Activated T-helper 1 cell treated with Interleukin-2 at 50 U/mL for 16 hours (primary cell): ENCODE measurements around the gene PDE10A.

ENCODE experiments used
- DNase-seq: peaks from one replicate; pipeline ENCODE4 v3.0.0-alpha.2; 2020; ENCODE audit warnings: low read depth

The PDE10A gene

DNA sequence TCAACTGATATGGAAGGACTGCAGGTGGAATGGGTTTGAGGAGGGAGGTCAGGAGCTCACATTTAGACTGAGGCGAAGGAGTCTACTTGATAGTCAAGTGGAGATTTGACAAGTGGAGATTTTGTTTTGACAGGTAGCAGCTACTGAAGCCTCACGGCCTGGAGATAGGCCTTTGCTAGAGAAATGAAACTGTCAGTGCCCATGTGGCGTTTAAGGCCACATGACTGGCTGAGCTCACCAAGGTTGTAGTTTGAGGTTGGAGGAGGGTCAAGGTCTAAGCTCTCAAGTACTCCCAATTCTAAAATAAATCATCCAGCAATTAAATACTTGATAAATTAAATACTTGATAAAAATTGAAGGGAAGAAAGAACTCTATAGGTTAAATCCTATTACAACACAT, 273.5 kb downstream of the PDE10A start:
- no peak for DNase-seq

DNA sequence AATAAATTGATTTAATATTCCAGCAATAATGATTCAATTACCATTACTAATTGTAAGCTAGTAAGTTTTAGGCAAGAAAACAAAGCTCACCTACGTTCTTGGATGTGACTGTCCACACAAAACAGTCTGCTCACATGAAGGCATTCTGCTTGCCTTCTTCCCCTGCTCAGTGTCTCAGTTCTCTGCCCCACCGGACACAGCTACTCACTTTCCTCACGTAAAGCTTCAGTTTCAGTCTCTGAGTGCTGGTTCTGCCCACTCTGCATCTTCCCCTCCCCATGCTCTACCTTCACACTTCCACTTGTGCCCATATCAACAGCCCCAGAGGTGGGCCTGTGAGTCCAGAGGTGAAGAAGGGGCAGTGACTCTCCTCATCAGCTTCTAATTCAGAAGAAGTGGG, 279.7 kb downstream of the PDE10A start:
- no peak for DNase-seq

DNA sequence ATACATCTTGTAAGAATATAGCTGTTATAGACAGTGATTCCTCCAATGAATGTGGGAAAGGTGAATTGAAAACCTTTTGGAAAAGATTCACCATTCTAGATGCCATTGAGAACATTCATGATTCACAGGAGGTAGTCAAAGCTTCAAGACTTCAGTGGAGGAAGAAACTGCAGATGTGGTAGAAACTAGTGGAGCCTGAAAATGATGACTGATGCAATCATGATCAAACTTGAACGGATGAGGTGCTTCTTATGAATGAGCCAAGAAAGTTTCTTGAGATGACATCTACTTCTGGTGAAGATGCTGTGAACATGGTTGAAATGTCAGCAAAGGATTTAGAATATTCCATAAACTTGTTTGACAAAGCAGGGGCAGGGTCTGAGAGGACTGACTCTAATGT, 286.9 kb downstream of the PDE10A start:
- DNase-seq: no peak

DNA sequence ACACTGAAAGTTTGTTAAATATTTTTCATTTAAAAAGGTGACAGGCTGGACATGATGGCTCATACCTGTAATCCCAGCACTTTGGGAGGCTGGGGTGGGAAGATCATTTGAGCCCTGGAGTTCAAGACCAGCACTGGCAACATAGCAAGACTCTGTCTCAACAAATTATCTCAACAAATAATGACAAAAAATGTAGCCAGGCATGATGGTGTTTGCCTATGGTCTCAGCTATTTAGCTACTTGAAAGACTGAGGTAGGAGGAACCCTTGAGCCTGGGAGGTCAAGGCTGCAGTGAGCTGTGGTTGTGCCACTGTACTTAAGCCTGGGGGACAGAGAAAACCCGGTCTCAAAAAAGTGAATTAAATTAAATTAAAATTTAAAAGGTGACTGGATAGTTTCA, 297.7 kb downstream of the PDE10A start:
- DNase-seq: no peak

DNA sequence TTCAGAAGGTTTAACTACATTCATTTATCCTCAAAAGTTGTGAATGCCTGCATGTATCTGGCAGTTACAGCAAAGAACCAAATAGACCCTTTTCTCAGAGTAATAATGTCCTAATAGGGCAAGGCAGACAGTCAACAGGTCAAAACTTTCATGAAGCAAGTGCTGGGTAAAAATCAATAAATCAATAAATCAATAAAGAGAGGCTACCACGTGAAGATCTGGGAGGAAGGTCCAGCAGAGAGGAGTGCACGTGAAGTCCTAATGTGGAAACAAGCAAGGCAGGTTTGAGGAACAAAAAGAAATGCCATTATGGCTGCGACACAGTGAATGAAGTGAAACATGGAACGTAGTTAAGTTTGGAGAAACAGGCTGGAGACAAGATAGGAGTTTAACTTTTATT, 317.3 kb downstream of the PDE10A start:
- no peak for DNase-seq

DNA sequence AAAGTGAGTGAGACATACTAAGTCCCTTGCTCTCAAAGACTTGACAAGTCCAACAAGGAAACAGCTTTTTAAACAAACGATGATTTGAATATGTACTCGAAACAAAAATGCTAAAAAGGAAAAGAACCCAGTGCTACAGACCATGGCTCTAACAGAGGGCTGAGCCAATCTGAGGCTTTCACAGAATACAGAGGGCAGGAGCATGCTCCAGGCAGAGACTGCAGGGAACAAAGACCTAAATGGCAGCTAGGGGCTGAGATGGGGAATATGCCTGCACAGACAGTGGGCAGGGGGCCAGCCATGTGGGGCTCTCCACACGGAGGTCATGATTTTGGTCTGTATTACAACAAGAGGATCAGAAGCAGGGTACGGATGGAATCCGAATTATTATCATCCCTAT, 322.5 kb downstream of the PDE10A start:
- no peak for DNase-seq

DNA sequence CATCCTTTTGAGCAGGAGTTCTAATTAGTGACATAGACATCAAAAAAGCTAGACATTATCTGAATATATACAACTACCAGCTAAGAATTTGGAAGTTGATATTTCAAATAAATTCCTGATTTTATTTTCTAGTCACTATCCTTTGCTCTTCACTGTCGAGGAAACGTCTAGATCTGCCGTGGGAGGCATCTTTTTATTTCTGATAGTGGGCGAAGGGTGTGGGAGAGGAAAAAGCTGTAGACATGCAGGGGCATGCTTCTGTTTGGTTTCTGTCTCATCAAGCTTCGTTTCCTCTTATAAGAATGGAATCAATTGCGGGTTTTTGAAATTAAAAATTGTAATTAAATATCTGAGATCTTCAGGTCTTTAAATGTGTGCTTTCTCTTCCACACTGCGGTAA, 337.4 kb downstream of the PDE10A start:
- DNase-seq: no peak

DNA sequence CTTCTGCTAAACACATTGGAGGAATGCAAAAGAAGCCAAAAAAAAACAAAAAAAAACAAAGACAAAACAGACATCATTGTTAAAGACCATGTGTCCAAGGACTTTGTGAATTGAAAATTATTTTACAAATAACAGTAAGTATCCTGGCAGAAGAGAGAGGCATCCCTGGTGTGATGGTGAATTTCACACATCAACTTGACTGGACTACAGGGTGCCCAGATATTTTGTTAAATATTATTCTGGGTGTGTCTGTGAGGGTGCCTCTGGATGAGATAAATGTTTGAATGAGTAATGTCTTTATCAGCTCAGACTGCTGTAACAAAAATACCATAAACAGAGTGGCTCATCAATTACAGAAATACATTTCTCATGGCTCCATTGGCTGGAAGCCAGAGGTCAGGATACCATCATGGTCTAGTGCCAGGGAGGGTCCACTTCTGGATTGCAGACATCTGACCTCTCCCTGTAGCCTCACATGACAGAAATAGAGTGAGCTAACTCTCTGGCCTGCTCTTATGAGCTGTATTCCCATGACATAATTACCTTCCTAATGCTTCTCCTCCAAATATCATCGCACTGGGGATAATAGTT, 341.4 kb downstream of the PDE10A start:
- DNase-seq: no peak

DNA sequence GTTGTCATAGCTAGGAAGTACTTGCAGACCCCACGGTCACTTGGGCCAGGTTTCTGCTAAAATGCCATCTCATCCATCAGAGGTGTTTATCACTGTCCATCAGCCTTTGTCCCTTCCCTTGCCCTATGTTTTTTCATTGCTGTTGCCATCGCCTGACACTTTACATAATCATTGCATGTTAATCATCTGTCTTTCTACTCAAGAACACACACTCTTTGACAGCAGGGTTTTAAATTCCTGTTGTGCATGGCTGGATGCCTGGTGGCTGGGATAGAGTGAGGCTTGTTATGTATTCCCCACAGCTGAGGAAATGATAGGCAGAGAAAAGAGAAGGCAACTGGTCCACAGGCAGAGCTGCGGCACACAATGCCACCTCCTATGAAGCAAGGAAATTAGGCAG, 341.9 kb downstream of the PDE10A start:
- no peak for DNase-seq

DNA sequence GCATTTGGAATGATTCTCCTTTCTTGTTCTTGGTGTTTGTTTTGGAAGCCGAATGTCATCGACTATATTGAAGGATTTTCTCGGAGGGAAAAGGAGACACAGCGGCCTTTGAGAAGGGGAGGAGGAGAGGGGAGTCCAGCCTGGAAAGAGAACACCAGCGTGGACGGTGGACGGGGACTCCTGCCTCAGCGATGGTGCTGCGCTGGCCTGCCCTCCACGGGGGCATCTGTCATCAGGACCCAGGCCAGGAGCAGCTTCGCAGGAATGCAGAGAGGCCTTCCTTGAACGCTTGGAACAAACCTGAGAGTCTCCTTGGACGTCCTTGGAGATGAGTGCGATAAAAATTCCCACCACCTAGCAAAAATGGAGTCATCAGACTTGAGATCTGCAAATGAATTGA, 345.3 kb downstream of the PDE10A start:
- no peak for DNase-seq

DNA sequence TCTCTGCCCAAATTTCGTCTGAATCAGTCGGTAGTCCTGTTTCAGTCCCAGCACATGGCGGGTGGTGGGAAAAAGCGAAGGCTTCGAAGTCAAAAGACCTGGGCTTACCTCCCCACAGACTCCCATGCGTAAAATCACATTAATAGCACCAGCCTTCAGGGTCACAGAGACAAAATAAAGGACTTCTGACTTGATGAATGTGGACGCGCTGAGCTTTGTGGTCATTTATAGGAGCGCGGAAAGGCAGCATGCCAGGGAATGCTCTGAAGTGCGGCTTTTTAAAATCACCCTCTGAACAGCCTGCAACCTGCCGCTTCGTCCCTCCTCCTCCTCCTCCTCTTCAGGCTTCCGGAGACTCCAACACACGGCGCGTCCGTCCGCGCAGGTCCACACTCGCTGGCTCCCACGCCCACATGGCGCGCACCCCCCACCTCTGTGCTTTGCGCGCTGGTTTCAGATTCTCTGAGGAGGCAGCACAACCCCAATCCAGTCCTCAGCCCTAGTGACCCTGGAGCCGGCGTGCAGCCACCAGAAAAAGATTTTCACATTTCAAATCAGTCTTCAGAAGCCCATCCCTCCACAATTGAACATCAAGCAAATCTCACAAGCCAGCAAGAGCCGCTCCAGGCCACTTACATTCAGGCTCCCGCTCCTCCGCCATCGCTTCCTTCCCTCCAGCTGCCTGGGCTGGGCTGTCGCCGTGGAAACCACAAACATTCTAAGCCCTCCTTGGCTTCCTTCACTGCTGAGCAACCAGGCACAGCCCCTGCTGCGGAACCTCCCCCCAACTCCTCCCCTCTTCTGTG, 353.9 kb downstream of the PDE10A start, which contains the start of gene C6orf118:
Gene C6orf118 (minus strand): TSS at position 680 of the 806 bp plus-strand sequence. CDS start 19 bp downstream, at position 661.
- DNase-seq: no peak

DNA sequence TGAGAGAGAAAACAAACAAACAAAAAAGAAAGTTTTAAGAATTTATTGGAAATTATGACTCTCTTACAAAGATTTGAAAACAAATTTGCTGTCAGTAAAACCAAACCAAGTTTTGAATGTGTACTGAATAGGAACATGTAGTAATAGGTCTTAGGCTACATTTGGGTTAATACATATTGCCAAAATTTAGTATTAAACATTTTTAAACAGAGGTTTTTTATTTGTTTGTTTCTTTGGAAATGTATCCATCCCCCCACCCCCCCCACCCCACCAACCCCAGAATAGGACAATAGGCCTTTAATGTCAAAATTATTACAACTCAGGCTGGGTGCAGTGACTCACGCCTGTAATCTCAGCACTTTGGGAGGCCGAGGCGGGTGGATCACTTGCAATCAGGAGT, 356.1 kb downstream of the PDE10A start:
- no peak for DNase-seq

DNA sequence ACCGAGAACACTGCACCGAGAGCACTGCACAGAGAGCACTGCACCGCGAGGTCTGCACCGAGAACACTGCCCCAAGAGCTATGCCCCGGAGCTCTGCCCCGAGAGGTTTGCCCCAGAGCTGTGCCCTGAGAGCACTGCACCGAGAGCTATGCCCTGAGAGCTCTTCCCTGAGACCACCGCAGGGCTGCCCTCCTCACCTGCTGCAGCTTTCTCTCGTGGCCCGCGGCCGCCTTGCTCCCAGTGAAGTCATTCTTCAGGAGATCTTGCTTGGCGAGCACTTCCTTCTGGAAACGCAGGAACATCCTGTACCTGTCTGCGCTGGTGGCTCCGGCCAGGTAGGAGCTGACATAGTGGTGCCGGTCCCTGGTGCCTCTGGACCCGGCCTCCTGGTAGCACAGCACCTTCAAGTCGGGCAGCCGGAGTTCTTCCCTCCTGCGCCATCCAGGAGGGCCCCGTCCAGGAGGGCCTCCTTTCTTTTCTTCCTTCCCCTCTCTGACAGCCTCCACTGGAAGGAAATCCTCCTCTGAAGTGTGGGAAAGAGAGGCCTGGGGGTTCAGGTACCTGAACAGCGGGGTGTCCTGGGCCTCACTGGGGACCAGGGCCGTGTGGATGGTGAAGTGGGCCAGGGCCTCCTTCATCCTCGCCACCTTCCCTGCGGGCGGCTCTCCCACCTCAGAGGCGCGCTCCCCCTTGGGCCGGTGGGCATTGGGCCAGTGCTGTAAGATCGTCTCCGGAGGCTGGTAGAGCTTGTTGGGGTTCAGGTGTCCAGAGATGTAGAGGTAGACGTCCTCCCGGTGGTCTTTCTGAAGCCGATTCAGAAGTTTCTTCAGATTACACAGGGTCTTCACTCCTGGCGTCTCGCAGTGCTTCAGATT, 361.4 kb downstream of the PDE10A start:
- DNase-seq: no peak

DNA sequence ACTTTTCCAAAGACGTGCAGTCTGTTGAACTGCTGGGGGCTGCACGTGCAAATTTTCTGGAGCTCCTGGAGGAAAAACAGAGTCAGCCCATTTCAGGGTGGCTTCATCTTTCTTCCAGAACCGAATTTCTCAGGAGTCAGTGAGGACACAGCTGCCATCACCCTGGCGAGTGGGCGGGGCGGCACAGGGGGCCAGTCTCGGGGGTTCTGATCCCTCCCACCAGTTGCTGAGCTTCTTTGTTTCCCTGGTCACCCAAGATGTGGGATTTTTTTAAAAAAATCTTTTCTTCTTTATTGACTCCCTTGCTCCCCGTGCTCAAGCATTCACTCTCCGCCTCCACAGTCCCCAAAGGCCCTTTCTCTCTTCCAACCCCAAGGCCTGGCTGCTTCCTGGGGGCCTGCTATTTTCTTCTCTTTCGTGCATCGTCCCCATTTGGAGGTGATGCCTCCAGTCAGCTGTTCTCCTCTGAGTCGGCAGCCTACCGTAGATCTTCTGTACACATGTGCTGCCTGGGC, 362.6 kb downstream of the PDE10A start:
- DNase-seq: no peak

DNA sequence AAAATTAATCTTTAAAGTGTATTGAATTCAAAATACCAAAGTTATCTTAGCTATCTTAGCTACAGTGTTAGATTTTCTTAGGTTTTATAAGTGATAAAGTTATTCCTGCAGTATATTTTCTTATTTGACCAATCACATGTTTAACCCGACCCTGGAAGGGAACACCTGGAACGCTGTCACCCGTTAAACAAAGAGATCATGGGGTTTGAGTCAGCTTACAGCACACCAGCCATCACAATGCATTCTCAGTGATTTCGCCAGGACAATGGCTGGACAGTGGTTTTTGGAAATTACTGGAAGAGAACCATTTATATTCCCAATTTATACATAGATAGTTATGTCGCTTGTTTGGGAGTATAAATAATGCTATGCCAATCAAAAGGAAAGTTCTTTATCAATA, 364.2 kb downstream of the PDE10A start:
- no peak for DNase-seq

DNA sequence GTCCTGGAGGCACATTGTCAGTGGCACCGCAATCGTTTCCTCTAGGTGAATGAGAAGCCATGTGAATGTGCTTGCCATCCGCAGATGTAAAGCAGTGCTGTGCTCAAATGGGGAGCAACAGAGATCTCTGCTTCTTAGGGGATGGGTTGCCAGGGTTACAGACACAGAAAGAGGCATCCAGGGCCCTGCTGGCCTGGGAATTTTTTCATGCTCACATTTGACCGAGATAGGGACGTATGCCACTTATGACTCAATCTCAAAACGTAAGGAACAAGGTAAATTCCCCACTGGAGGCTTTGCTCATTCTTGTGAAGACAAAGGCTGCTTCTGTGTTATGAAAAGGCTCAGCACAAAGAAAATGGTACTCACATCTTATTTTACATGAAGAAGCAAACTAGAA, 364.6 kb downstream of the PDE10A start:
- DNase-seq: no peak

DNA sequence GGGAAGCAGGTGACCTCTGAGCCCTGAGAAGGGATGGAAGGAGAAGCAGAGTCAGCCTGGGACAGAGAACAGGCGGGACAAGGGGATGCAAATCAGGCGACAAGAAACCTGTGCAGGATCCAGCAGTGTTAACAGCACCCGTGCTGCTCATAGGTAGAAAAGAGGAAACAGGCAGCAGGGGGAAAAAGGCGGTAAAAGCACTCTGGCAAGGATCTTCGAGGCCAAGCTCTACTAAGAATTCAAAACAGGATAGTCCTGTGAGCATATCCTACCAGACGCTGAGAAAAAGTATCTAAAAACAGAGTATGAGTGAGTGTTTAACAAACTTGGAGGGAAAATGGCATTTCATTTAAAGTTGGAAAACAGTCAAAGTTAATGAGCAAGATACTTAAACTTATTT, 370.4 kb downstream of the PDE10A start:
- DNase-seq: no peak
